ENCODE data around the gene PPP1R13L. TPM values are rescaled to one million over a fixed set of nuclear protein-coding genes. Genes with fewer than 3 reads are reported as not detected.

Gene PPP1R13L
- total and polyA plus RNA-seq, 2 of the 8 experiments (the other 6 are each of a cell fraction or from before 2014, with no cell fraction given), result 9.1 to 15.3 TPM

GRCh38 chr19:45443462-45444317, 38.8 kb upstream of the PPP1R13L start:
- POLR2A ChIA-PET (ENCODE audit: partially characterized antibody), result interaction anchor here (0.6 to 1.3 kb wide), 3 partner anchors 21 to 26 kb away, joined by 3 to 4 read pairs (median 3); partner anchors contain the start of gene FOSB
- 1% methylated on average over 35 of the region's 49 CpGs; no CpG with 5 or more reads in 1 of the 2 experiments for WGBS, 2 experiments (ENCODE audit: extremely low coverage in 1 of 2, insufficient coverage in 1 of 2, insufficient read length in 1 of 2, insufficient replicate concordance in 2 of 2, low coverage in 1 of 2, low lambda C conversion rate in 2 of 2, missing lambda C conversion rate in 1 of 2)
- no peak for FAIRE-seq
- TF ChIP-seq KDM1A (IDR thresholded peaks at IDR 0.05; ENCODE audit: borderline replicate concordance, low read length), result no peak
- no peak for TF ChIP-seq JUN (IDR thresholded peaks at IDR 0.05; ENCODE audit: low read depth, low read length)
- TF ChIP-seq, protein P1, sequence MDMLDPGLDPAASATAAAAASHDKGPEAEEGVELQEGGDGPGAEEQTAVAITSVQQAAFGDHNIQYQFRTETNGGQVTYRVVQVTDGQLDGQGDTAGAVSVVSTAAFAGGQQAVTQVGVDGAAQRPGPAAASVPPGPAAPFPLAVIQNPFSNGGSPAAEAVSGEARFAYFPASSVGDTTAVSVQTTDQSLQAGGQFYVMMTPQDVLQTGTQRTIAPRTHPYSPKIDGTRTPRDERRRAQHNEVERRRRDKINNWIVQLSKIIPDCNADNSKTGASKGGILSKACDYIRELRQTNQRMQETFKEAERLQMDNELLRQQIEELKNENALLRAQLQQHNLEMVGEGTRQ (IDR thresholded peaks at IDR 0.05; ENCODE audit: low read length), result 0 out of 2 replicates have a peak, but pooled peaks have one; percentile 28
- no peak for TF ChIP-seq JUND (IDR thresholded peaks at IDR 0.05; ENCODE audit: low read length)
- peak; percentile 66; the same call in 1 of the 2 replicates for TF ChIP-seq TAF1 (IDR thresholded peaks at IDR 0.05; ENCODE audit: low read depth, low read length)
- TF ChIP-seq POLR2A (IDR thresholded peaks at IDR 0.05; ENCODE audit: control extremely low read depth in 1 of 2, low read depth in 2 of 2, low read length in 2 of 2), result peak; percentile 50 to 84
- peak; percentile 31; the same call in 1 of the 2 replicates for TF ChIP-seq TBP (IDR thresholded peaks at IDR 0.05; ENCODE audit: low read depth, low read length)
- TF ChIP-seq EGR1 (IDR thresholded peaks at IDR 0.05; ENCODE audit: borderline replicate concordance, low read depth, low read length), result 0 out of 2 replicates have a peak, but pooled peaks have one; percentile 43
- TF ChIP-seq CBX8 (IDR thresholded peaks at IDR 0.05; ENCODE audit: borderline replicate concordance, low read depth, low read length), result no peak

More at GRCh38 chr19:45443462-45444317, 38.8 kb upstream of the PPP1R13L start:
- Histone ChIP-seq H3K4me3 (ENCODE audit: extremely low read depth in 1 of 4, insufficient read depth in 2 of 4, low read depth in 3 of 4, low read length in 4 of 4) (peak overlapping the region; percentile 38 to 84 (median 71)), H4K5ac (ENCODE audit: insufficient read length, low read depth, low read length) (no peak overlapping the region), H2BK120ac (replicated peaks; ENCODE audit: low read depth, low read length) (no peak overlapping the region), H2BK5ac (ENCODE audit: low read depth, low read length) (peak overlapping the region; percentile 95), H2BK20ac (ENCODE audit: low read length) (no peak overlapping the region), H3K4me1 (replicated peaks in 1 of 4; ENCODE audit: control insufficient read depth in 3 of 4, insufficient read depth in 4 of 4, low read length in 3 of 4) (peaks cover 6 to 17% (median 11%) of the 10 kb centered on the region in 4 experiments), H3K56ac (replicated peaks; ENCODE audit: insufficient read length, low read depth, low read length) (peak overlapping the region; percentile 55), H3K4ac (replicated peaks; ENCODE audit: insufficient read length, low read depth, low read length) (no peak overlapping the region), H2AK5ac (ENCODE audit: low read depth, low read length) (peak overlapping the region; percentile 82; the same call in 1 of the 2 replicates), H2BK12ac (ENCODE audit: low read depth, low read length) (peak overlapping the region; percentile 92; the same call in 1 of the 2 replicates), H3K18ac (ENCODE audit: extremely low read depth, low read length) (peak overlapping the region; percentile 38; the same call in 1 of the 2 replicates), H3K27ac (ENCODE audit: low read depth, low read length) (peak overlapping the region; percentile 64), H2BK15ac (ENCODE audit: low read length) (peak overlapping the region; percentile 72; the same call in 1 of the 2 replicates), H3K9ac (replicated peaks in 1 of 4; ENCODE audit: extremely low read depth in 1 of 4, low read depth in 3 of 4, low read length in 3 of 4) (peak overlapping the region in 3 of 4 experiments; percentile 59 to 82 (median 80); a peak in 6 of 7 replicates), H3K36me3 (ENCODE audit: control insufficient read depth in 2 of 4, insufficient read depth in 4 of 4, low read length in 3 of 4) (no peaks in the 10 kb centered on the region), H3K27me3 (replicated peaks in 1 of 4; ENCODE audit: control insufficient read depth in 3 of 4, extremely low read depth in 1 of 4, insufficient read depth in 3 of 4, low read length in 3 of 4) (peaks cover 0 to 5% (median 2%) of the 10 kb centered on the region in 4 experiments; a peak in 3 of 7 replicates), H3K14ac (ENCODE audit: insufficient read length) (no peak overlapping the region), H3K4me2 (ENCODE audit: insufficient read depth in 1 of 2, low read depth in 2 of 2, low read length in 2 of 2) (peak overlapping the region; percentile 77 to 97), H3K9me3 (ENCODE audit: insufficient read depth in 2 of 2, low read depth in 1 of 2, low read length in 1 of 2) (no peaks in the 10 kb centered on the region), H3K23ac (ENCODE audit: insufficient read length) (no peak overlapping the region), H3K79me2 (ENCODE audit: control insufficient read depth in 1 of 2, insufficient read depth in 2 of 2, low read length in 2 of 2) (no peaks in the 10 kb centered on the region), H4K8ac (ENCODE audit: extremely low read depth, insufficient read depth, low read length) (peak overlapping the region; percentile 94), H4K91ac (replicated peaks; ENCODE audit: insufficient read length, low read length) (peak overlapping the region; percentile 83), H4K20me1 (replicated peaks in 1 of 2; ENCODE audit: control insufficient read depth in 1 of 2, insufficient read depth in 2 of 2, low read length in 2 of 2) (no peaks in the 10 kb centered on the region), H2AFZ (ENCODE audit: low read length) (peak overlapping the region; percentile 30; the same call in 1 of the 2 replicates), H3K79me1 (ENCODE audit: low read depth, low read length) (no peaks in the 10 kb centered on the region), H3K23me2 (ENCODE audit: low read depth, low read length) (peaks cover 12% of the 10 kb centered on the region)
- peak; percentile 76 to 98 for DNase-seq (ENCODE audit: low read depth in 1 of 2, low spot score in 2 of 2)
- CTCF ChIA-PET (ENCODE audit: partially characterized antibody), result interaction anchor here (21.2 kb wide), 1 partner anchor 31 kb away, joined by 760 read pairs; the partner anchor contains the start of gene FOSB
